Right lobe of liver (tissue), 6 donors: Measurements from ENCODE around the gene LRP6. TPM values are rescaled to one million over a fixed set of nuclear protein-coding genes. Genes with fewer than 3 reads are reported as not detected.
A peak's percentile ranks its signal among the peaks of the same experiment; 100 is the strongest.

ENCODE experiments used
- ATAC-seq, 4 donors: fragments of 200-7000 bp; cut with Tn5 transposase; one replicate each; pipeline ENCODE4 v1.9.1; 2020; ENCODE audit warnings: mild to moderate bottlenecking in 4 of 4, moderate library complexity in 4 of 4
- DNase-seq, 3 donors: peaks; one replicate each; pipeline ENCODE4 v3.0.0-alpha.2; 2020
- H3K27ac ChIP-seq, 3 donors: fragments of 200-600 bp; one replicate each; pipeline ENCODE4 v1.8.0; 2022
- H3K27me3 ChIP-seq, 2 donors: fragments of 200-600 bp; one replicate each; pipeline ENCODE4 v1.8.0; 2022
- H3K36me3 ChIP-seq, 4 donors: fragments of 200-600 bp; sonication (generic) in 1 of 4; one replicate each; pipeline versions ENCODE4 v1.5.1 to v1.8.0; 2017 to 2022; ENCODE audit warnings: control low read depth in 1 of 4
- H3K4me1 ChIP-seq, 4 donors: fragments of 200-600 bp; sonication (generic) in 1 of 4; one replicate each; pipeline versions ENCODE4 v1.5.1 to v1.8.0; 2017 to 2022; ENCODE audit warnings: control low read depth in 1 of 4
- H3K4me3 ChIP-seq, 3 donors: fragments of 200-600 bp; one replicate each; pipeline ENCODE4 v1.8.0; 2022
- H3K9me3 ChIP-seq, 4 donors: fragments of 200-600 bp; sonication (generic) in 1 of 4; one replicate each; pipeline versions ENCODE4 v1.5.1 to v1.8.0; 2017 to 2022; ENCODE audit warnings: control low read depth in 1 of 4
- CTCF ChIP-seq, 4 donors: fragments of 200-600 bp in 3 of 4; fragments of 450-650 bp in 1 of 4; IDR thresholded peaks; one replicate each; pipeline versions ENCODE4 v1.5.1 to v1.8.0; 2016 to 2022; ENCODE audit warnings: antibody characterized with exemption in 4 of 4, mild to moderate bottlenecking in 2 of 4
- POLR2A ChIP-seq: fragments of 450-650 bp; IDR thresholded peaks from one replicate; pipeline ENCODE4 v1.6.1; 2017; ENCODE audit warnings: antibody characterized with exemption, mild to moderate bottlenecking
- WGBS: methylation state at CpG from one replicate; pipeline ENCODE4 v1.1.6; 2018; ENCODE audit warnings: low coverage, low lambda C conversion rate; ENCODE audit not compliant: insufficient coverage; ENCODE audit errors: missing lambda C conversion rate; 5-methylcytosine and 5-hydroxymethylcytosine counted together
- intact Hi-C, 2 donors: fragments of 100-400 bp; cut with DNase I; formaldehyde crosslinking; loops; one replicate each; pipeline versions ENCODE4 v1.11.2 to v1.14.1; 2022
- total RNA-seq, 6 experiments: library from RNA; depleted of rRNA in 2 of 6; stranded (reverse); fragments of >200 nt in 2 of 6; fragmentation: NEBNext Ultra II Directional in 3 of 6; extraction: Animal tissue kit (Norgen Biotek cat#: 25700) in 3 of 6; gene quantifications; one replicate each; pipeline versions ENCODE4 v1.1.0 to v1.2.4, GENCODE V29; 2016 to 2023
- donor health status: DM: no; HTN: yes; CAD: no.
- donor health status: DM: no; HTN: no; CAD: no.
- donor health status: DM: no; HTN: no; CAD: no.
- donor health status: DM: no; HTN: yes; CAD: no.
- donor health status: DM: no; HTN: yes; CAD: no.

Gene LRP6
- total RNA-seq, 6 experiments from 2014 or later: 19.9 to 32.5 (median 22.2) TPM

- TF ChIP-seq POLR2A (no peak), CTCF (IDR thresholded peaks at IDR 0.05) (no peak)
- peaks cover 0 to 7% (median 0%) of the 10 kb centered on the region in 4 donors for H3K36me3 ChIP-seq
- intact Hi-C loops: no loop called here
Observed at GRCh38 chr12:12141000-12141399, 125.8 kb downstream of the LRP6 start.

GRCh38 chr12:12138203-12139154, 128.4 kb downstream of the LRP6 start:
- DNase-seq (no peak), ATAC-seq (peak in 3 of 4 donors; percentile 46 to 58 (median 54))
- intact Hi-C loops: no loop called here
- Histone ChIP-seq H3K9me3 (no peaks in the 10 kb centered on the region), H3K27me3 (no peaks in the 10 kb centered on the region), H3K4me1 (peaks cover 0 to 15% (median 0%) of the 10 kb centered on the region in 4 donors), H3K36me3 (peaks cover 0 to 6% (median 0%) of the 10 kb centered on the region in 4 donors), H3K27ac (no peak overlapping the region), H3K4me3 (no peak overlapping the region)
- WGBS: 43% methylated on average over 3 of the region's 3 CpGs
- TF ChIP-seq POLR2A (no peak), CTCF (IDR thresholded peaks at IDR 0.05) (no peak)

More at GRCh38 chr12:12141000-12141399, 125.8 kb downstream of the LRP6 start:
- peaks cover 0 to 15% (median 0%) of the 10 kb centered on the region in 4 donors for H3K4me1 ChIP-seq
- ATAC-seq: no peak
- H3K27me3 ChIP-seq: no peaks in the 10 kb centered on the region
- H3K27ac ChIP-seq: no peak overlapping the region
- H3K9me3 ChIP-seq: no peaks in the 10 kb centered on the region
- no peak overlapping the region for H3K4me3 ChIP-seq
- DNase-seq: no peak

- H3K36me3 ChIP-seq: peaks cover 0 to 20% (median 5%) of the 10 kb centered on the region in 4 donors
- H3K4me1 ChIP-seq: peaks cover 0 to 9% (median 0%) of the 10 kb centered on the region in 4 donors
- TF ChIP-seq CTCF (IDR thresholded peaks at IDR 0.05) (no peak), POLR2A (no peak)
- H3K9me3 ChIP-seq: no peaks in the 10 kb centered on the region
- H3K27me3 ChIP-seq: no peaks in the 10 kb centered on the region
- intact Hi-C loops: no loop called here
- DNase-seq: no peak
- H3K27ac ChIP-seq: no peak overlapping the region
- ATAC-seq: no peak
- 94% methylated on average over 5 of the region's 5 CpGs for WGBS
- no peak overlapping the region for H3K4me3 ChIP-seq
Observed at GRCh38 chr12:12133785-12134184, 133.1 kb downstream of the LRP6 start.

GRCh38 chr12:12133259-12133658, 133.6 kb downstream of the LRP6 start:
- intact Hi-C loops: no loop called here
- 80% methylated on average over 3 of the region's 3 CpGs for WGBS
- no peak for DNase-seq
- no peak overlapping the region for H3K27ac ChIP-seq
- no peak overlapping the region for H3K4me3 ChIP-seq
- H3K4me1 ChIP-seq: peaks cover 0 to 4% (median 0%) of the 10 kb centered on the region in 4 donors
- H3K36me3 ChIP-seq: peaks cover 0 to 23% (median 5%) of the 10 kb centered on the region in 4 donors
- no peak for ATAC-seq
- no peaks in the 10 kb centered on the region for H3K27me3 ChIP-seq
- TF ChIP-seq POLR2A: no peak
- TF ChIP-seq CTCF (IDR thresholded peaks at IDR 0.05): no peak
- no peaks in the 10 kb centered on the region for H3K9me3 ChIP-seq
